H1 (cell line): ENCODE results near the gene YWHAB. TPM values are rescaled to one million over a fixed set of nuclear protein-coding genes. Genes with fewer than 3 reads are reported as not detected.
A peak's percentile ranks its signal among the peaks of the same experiment; 100 is the strongest.

Source experiments
- HDAC2 ChIP-seq, 2 experiments: fragments of 300-600 bp in 1 of 2; sonication (generic) in 1 of 2; IDR thresholded peaks; 2 replicates each; pipeline ENCODE4 v1.6.1; 2011 to 2012; ENCODE audit warnings: low read depth in 2 of 2, low read length in 2 of 2, mild to moderate bottlenecking in 2 of 2, moderate library complexity in 2 of 2, borderline replicate concordance in 1 of 2, inconsistent platforms in 1 of 2
- RBBP5 ChIP-seq: IDR thresholded peaks from 2 replicates; pipeline ENCODE4 v1.7.1; 2012; ENCODE audit warnings: low read depth, mild to moderate bottlenecking, inconsistent platforms, low read length, moderate library complexity, borderline replicate concordance
- TAF1 ChIP-seq: IDR thresholded peaks from 2 replicates; pipeline ENCODE4 v1.6.1; 2011; ENCODE audit warnings: mild to moderate bottlenecking, low read depth, low read length
- polyA plus RNA-seq, 7 experiments: library from polyadenylated mRNA; depleted of rRNA in 3 of 7; stranded (reverse) in 5 of 7; unstranded in 2 of 7; fragments of >200 nt in 5 of 7; fragments of 200-250 nt in 2 of 7; gene quantifications; 1 replicate in 5 of 7; 2 replicates in 1 of 7; 4 replicates in 1 of 7; pipeline versions ENCODE4 v1.2.1 to v1.2.3, GENCODE V29; 2011 to 2013; ENCODE audit warnings: missing spikeins in 2 of 7, mixed read lengths in 2 of 7
- total RNA-seq: library from RNA; stranded (reverse); fragmentation: NEBNext Ultra II Directional; extraction: Animal tissue kit (Norgen Biotek cat#: 25700); gene quantifications from 2 replicates; pipeline ENCODE4 v1.2.1, GENCODE V29; 2021

Gene YWHAB
- total and polyA plus RNA-seq, 2 of the 8 experiments (the other 6 are each of a cell fraction or from before 2014, with no cell fraction given) = 72.9 to 256 TPM

GRCh38 chr20:44911264-44911921 lies 25.9 kb downstream of the YWHAB start (continued):
- TF ChIP-seq HDAC2 (IDR thresholded peaks at IDR 0.05; ENCODE audit: borderline replicate concordance in 1 of 2, low read depth in 2 of 2, low read length in 2 of 2) (0 out of 4 replicates have a peak, but pooled peaks of 1 of the 2 experiments have one; percentile 83), TAF1 (peak; percentile 52; the same call in 1 of the 2 replicates), RBBP5 (no peak)
